CD4-positive, CD25-positive, alpha-beta regulatory T cell (primary cell): Measurements from ENCODE around the gene ADRB1. TPM values are rescaled to one million over a fixed set of nuclear protein-coding genes. Genes with fewer than 3 reads are reported as not detected.

Experiments used
- ATAC-seq, 2 donors: fragments of 150-1000 bp; cut with Tn5 transposase; one replicate each; pipeline ENCODE4 v1.10.0; 2021; ENCODE audit warnings: low read depth in 2 of 2, moderate number of reproducible peaks in 2 of 2, moderate library complexity in 1 of 2
- DNase-seq, 3 donors: peaks; one replicate each; pipeline versions ENCODE4 v3.0.0 to v3.0.0-alpha.2; 2012 to 2022; ENCODE audit warnings: mixed read lengths in 1 of 3
- H3K27ac ChIP-seq: one replicate; pipeline ENCODE4 v1.7.0; 2013; ENCODE audit warnings: mild to moderate bottlenecking, low read length; ENCODE audit not compliant: insufficient read depth, poor library complexity, severe bottlenecking
- H3K27me3 ChIP-seq: one replicate; pipeline ENCODE4 v1.7.0; 2013; ENCODE audit warnings: low read length; ENCODE audit not compliant: control insufficient read depth, insufficient read depth
- H3K36me3 ChIP-seq: one replicate; pipeline ENCODE4 v1.7.0; 2013; ENCODE audit warnings: mild to moderate bottlenecking, low read length, moderate library complexity; ENCODE audit not compliant: control insufficient read depth, insufficient read depth
- H3K4me1 ChIP-seq: 2 replicates; pipeline ENCODE4 v1.7.0; 2013; ENCODE audit warnings: mild to moderate bottlenecking, low read length; ENCODE audit not compliant: insufficient read depth, control insufficient read depth, poor library complexity, severe bottlenecking
- H3K4me3 ChIP-seq: one replicate; pipeline ENCODE4 v1.7.0; 2013; ENCODE audit warnings: low read depth, mild to moderate bottlenecking, low read length, moderate library complexity
- H3K9me3 ChIP-seq, 2 experiments: 1 replicate in 1 of 2; 2 replicates in 1 of 2; pipeline ENCODE4 v1.7.0; 2013; ENCODE audit warnings: low read length in 2 of 2, mild to moderate bottlenecking in 1 of 2, moderate library complexity in 1 of 2; ENCODE audit not compliant: control insufficient read depth in 2 of 2
- H3K27ac Mint-ChIP-seq, 3 donors: one replicate each; pipeline ENCODE4 v1.8.0; 2020 to 2022; ENCODE audit warnings: mild to moderate bottlenecking in 3 of 3, mixed read lengths in 3 of 3, moderate library complexity in 2 of 3
- H3K27me3 Mint-ChIP-seq: one replicate; pipeline ENCODE4 v1.8.0; 2022; ENCODE audit warnings: mild to moderate bottlenecking, mixed read lengths
- H3K36me3 Mint-ChIP-seq: one replicate; pipeline ENCODE4 v1.8.0; 2020; ENCODE audit warnings: mixed read lengths
- H3K4me1 Mint-ChIP-seq, 4 donors: one replicate each; pipeline ENCODE4 v1.8.0; 2020 to 2022; ENCODE audit warnings: mixed read lengths in 4 of 4, mild to moderate bottlenecking in 1 of 4
- H3K4me3 Mint-ChIP-seq, 4 donors: one replicate each; pipeline ENCODE4 v1.8.0; 2020 to 2022; ENCODE audit warnings: mild to moderate bottlenecking in 4 of 4, mixed read lengths in 4 of 4, moderate library complexity in 3 of 4
- H3K9me3 Mint-ChIP-seq, 7 donors: one replicate each; pipeline ENCODE4 v1.8.0; 2020 to 2022; ENCODE audit warnings: mixed read lengths in 7 of 7, mild to moderate bottlenecking in 3 of 7, moderate library complexity in 2 of 7
- polyA plus RNA-seq, 4 donors: library from polyadenylated mRNA; unstranded; fragments of 300-500 nt; fragmentation: Illumina TruSeq; gene quantifications; one replicate each; pipeline ENCODE4 v1.2.3, GENCODE V29; 2021
- total RNA-seq: library from RNA; stranded (reverse); gene quantifications from one replicate; pipeline ENCODE4 v1.2.3, GENCODE V29; 2022

ADRB1 gene
- total RNA-seq = 0.17 TPM
- polyA plus RNA-seq = not detected

DNA sequence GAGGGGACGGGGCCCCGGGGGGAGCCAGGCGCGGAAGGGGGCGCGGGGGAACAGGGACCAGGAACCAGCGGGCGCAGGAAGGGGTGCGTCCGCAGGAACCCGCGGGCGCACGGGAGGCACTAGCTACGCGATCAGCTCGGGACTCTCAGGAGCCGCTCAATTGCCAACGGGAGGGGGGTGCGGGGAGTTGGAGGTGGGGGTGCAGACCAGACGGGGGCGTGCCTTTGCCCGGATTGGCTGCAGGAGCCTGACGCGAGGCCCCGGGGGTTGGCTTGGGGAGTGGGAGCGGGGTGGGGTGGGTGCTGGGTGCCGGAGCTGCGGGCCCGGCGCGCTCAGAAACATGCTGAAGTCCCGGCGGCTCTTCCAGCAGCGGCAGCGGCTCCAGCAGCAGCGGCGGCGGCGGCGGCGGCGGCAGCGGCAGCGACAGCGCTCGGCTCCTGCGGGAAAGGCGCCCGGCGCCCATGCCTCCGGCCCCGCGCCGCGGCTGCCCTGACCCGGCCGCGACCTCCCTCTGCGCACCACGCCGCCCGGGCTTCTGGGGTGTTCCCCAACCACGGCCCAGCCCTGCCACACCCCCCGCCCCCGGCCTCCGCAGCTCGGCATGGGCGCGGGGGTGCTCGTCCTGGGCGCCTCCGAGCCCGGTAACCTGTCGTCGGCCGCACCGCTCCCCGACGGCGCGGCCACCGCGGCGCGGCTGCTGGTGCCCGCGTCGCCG lies at the start of gene ADRB1:
Gene ADRB1 (plus strand): TSS at position 335 of the 715 bp plus-strand sequence. CDS start 267 bp downstream, at position 602.
- peaks cover 19% of the 10 kb centered on the region for H3K4me1 ChIP-seq
- no peaks in the 10 kb centered on the region for H3K9me3 ChIP-seq
- Mint-ChIP-seq H3K36me3 (no peaks in the 10 kb centered on the region), H3K9me3 (peaks cover 0 to 4% (median 0%) of the 10 kb centered on the region in 7 donors), H3K4me1 (peaks cover 0 to 21% (median 3%) of the 10 kb centered on the region in 4 donors), H3K4me3 (peak within 1 kb of the TSS in 3 of 4 donors; percentile 7 to 74 (median 71)), H3K27ac (no peak within 1 kb of the TSS), H3K27me3 (peaks cover 60% of the 10 kb centered on the region)
- no peaks in the 10 kb centered on the region for H3K36me3 ChIP-seq
- no peak for ATAC-seq
- peaks cover 49% of the 10 kb centered on the region for H3K27me3 ChIP-seq
- peak in 1 of 3 donors; percentile 16 for DNase-seq
- H3K4me3 ChIP-seq = no peak within 1 kb of the TSS
- no peak within 1 kb of the TSS for H3K27ac ChIP-seq

DNA sequence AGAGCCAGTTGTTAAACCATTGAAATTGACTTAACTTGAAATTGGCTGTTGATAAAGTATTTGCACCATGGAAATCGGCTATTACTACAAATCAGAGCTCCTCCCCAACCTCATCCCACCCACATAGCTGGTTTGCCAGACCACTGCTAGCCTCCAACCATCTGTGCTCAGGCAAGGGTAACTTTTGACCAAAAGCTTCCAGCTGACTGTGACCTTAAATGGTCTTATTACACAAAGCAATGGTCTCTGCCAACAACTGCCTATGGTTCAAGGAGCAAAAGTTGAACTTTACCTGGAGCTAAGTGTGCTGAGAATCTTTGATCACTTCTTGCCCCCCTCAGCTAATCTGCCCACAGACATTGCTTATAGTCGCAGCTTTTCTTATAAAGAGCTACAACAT lies 48.5 kb upstream of the ADRB1 start:
- no peaks in the 10 kb centered on the region for H3K4me1 ChIP-seq
- H3K4me3 ChIP-seq = no peak overlapping the region
- H3K36me3 Mint-ChIP-seq = no peaks in the 10 kb centered on the region
- H3K4me1 Mint-ChIP-seq = peaks cover 0 to 11% (median 0%) of the 10 kb centered on the region in 4 donors
- H3K27me3 ChIP-seq = peaks cover 6% of the 10 kb centered on the region
- H3K27me3 Mint-ChIP-seq = peaks cover 36% of the 10 kb centered on the region
- H3K9me3 Mint-ChIP-seq = peaks cover 0 to 4% (median 0%) of the 10 kb centered on the region in 7 donors
- no peak overlapping the region for H3K27ac Mint-ChIP-seq
- no peak for ATAC-seq
- no peak for DNase-seq
- H3K27ac ChIP-seq = no peak overlapping the region
- H3K4me3 Mint-ChIP-seq = no peak overlapping the region
- H3K9me3 ChIP-seq = no peaks in the 10 kb centered on the region
- no peaks in the 10 kb centered on the region for H3K36me3 ChIP-seq

DNA sequence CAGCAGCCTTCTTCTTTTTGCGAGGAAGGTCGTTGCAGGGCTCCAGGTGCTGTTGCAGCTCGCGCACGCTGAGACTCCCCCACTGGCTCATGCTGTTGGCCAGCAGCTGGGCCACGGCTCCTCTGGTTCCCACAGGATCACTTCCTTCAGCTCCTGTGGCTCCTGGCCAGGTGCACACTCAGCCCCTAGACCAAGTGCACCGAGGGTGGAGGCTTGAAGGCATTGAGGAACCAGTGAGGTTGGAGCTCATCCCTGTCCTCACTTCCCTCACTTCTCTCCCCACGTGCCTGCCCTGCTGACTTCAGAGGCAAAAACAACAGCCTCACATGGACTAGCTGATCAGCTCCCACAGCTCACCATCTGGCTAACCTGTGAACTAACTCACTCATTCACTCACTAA lies 46.2 kb upstream of the ADRB1 start:
- H3K27me3 ChIP-seq = peaks cover 5% of the 10 kb centered on the region
- Mint-ChIP-seq H3K4me1 (peaks cover 0 to 11% (median 0%) of the 10 kb centered on the region in 4 donors), H3K27ac (no peak overlapping the region), H3K36me3 (no peaks in the 10 kb centered on the region), H3K4me3 (no peak overlapping the region), H3K9me3 (peaks cover 0 to 3% (median 0%) of the 10 kb centered on the region in 7 donors), H3K27me3 (peaks cover 39% of the 10 kb centered on the region)
- ATAC-seq (no peak), DNase-seq (no peak)
- H3K27ac ChIP-seq = no peak overlapping the region
- no peaks in the 10 kb centered on the region for H3K4me1 ChIP-seq
- no peaks in the 10 kb centered on the region for H3K36me3 ChIP-seq
- no peak overlapping the region for H3K4me3 ChIP-seq
- no peaks in the 10 kb centered on the region for H3K9me3 ChIP-seq

DNA sequence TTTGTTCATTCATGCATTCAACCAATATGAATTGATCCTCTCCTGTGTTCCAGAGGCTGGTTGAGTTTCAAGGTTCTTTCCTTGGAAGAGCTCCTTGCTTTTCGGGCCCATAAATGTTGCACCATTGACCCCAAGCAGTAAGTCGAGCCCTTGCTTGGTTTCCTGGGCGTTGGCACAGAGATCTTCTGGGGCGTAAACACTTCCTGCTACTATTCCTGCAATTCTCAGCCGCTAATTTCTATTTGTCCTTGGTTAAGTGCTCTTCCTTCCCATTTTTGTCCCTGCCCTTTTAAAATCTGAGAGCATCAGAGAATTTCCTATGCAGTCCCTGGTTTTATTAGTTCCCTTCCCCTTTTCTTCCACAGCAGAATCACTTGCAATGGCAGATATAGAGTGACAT lies 44.1 kb upstream of the ADRB1 start:
- H3K27ac ChIP-seq = no peak overlapping the region
- H3K4me1 ChIP-seq = no peaks in the 10 kb centered on the region
- no peak overlapping the region for H3K4me3 Mint-ChIP-seq
- H3K27me3 ChIP-seq = peaks cover 2% of the 10 kb centered on the region
- no peak overlapping the region for H3K27ac Mint-ChIP-seq
- no peak for DNase-seq
- peaks cover 47% of the 10 kb centered on the region for H3K27me3 Mint-ChIP-seq
- no peaks in the 10 kb centered on the region for H3K36me3 ChIP-seq
- peaks cover 0 to 3% (median 0%) of the 10 kb centered on the region in 7 donors for H3K9me3 Mint-ChIP-seq
- no peaks in the 10 kb centered on the region for H3K9me3 ChIP-seq
- H3K36me3 Mint-ChIP-seq = no peaks in the 10 kb centered on the region
- peaks cover 0 to 11% (median 0%) of the 10 kb centered on the region in 4 donors for H3K4me1 Mint-ChIP-seq
- no peak overlapping the region for H3K4me3 ChIP-seq
- ATAC-seq = no peak

DNA sequence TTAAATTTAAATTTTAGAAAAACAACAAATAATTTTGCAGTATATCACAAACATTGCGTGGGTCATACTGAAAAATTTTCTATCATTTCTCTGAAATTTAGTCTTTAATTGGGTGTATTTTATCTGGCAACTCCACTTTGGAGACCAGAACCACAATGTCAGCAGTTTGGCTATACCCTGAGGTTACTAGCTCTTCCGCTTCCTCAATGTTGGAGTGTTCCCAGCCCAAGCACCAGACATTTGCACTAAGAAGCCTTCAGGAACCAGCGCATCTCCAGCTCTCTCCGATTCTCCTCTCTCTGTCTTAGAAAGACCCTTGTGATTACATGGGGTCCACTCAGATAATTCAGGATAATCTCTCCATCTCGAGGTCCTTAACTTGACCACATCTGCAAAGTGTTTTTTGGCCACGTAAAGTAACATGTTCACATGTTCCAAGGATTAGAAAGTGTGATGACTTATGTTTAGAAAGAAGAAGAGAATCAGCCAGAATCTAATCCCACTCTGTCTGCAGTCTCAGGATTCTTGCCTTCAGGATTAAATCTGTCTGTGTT lies 43.1 kb upstream of the ADRB1 start:
- Mint-ChIP-seq H3K27ac (no peak overlapping the region), H3K36me3 (no peaks in the 10 kb centered on the region), H3K9me3 (peaks cover 0 to 5% (median 0%) of the 10 kb centered on the region in 7 donors), H3K4me3 (no peak overlapping the region), H3K27me3 (peaks cover 47% of the 10 kb centered on the region), H3K4me1 (peaks cover 0 to 11% (median 0%) of the 10 kb centered on the region in 4 donors)
- DNase-seq (no peak), ATAC-seq (no peak)
- Histone ChIP-seq H3K27ac (no peak overlapping the region), H3K27me3 (peaks cover under 1% of the 10 kb centered on the region), H3K9me3 (no peaks in the 10 kb centered on the region), H3K4me3 (no peak overlapping the region), H3K4me1 (no peaks in the 10 kb centered on the region), H3K36me3 (no peaks in the 10 kb centered on the region)

DNA sequence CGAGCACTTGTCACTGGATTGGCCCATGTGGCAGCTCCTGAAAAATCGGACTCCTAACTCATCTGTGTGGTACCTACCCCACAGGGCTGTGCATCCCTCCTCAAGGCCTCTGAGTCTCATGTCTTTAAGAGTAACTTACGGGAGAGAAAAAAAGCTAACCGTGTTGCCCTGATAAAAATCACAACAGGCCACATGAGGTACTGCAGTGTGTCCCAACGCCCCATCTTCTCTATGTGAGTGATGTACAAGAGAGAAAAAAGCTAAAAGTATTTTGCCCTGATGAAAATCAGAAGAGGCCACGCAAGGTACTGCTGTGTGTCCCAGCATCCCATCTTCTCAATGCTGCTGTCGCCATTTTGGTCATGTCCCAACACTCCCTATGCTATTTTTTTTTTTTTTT lies 41.2 kb upstream of the ADRB1 start:
- Mint-ChIP-seq H3K36me3 (no peaks in the 10 kb centered on the region), H3K9me3 (peaks cover 0 to 5% (median 0%) of the 10 kb centered on the region in 7 donors), H3K4me3 (no peak overlapping the region), H3K27ac (no peak overlapping the region), H3K4me1 (peaks cover 0 to 11% (median 0%) of the 10 kb centered on the region in 4 donors), H3K27me3 (peaks cover 37% of the 10 kb centered on the region)
- Histone ChIP-seq H3K27ac (no peak overlapping the region), H3K36me3 (no peaks in the 10 kb centered on the region), H3K27me3 (no peaks in the 10 kb centered on the region), H3K4me1 (no peaks in the 10 kb centered on the region), H3K4me3 (no peak overlapping the region), H3K9me3 (no peaks in the 10 kb centered on the region)
- ATAC-seq = no peak
- DNase-seq = no peak

DNA sequence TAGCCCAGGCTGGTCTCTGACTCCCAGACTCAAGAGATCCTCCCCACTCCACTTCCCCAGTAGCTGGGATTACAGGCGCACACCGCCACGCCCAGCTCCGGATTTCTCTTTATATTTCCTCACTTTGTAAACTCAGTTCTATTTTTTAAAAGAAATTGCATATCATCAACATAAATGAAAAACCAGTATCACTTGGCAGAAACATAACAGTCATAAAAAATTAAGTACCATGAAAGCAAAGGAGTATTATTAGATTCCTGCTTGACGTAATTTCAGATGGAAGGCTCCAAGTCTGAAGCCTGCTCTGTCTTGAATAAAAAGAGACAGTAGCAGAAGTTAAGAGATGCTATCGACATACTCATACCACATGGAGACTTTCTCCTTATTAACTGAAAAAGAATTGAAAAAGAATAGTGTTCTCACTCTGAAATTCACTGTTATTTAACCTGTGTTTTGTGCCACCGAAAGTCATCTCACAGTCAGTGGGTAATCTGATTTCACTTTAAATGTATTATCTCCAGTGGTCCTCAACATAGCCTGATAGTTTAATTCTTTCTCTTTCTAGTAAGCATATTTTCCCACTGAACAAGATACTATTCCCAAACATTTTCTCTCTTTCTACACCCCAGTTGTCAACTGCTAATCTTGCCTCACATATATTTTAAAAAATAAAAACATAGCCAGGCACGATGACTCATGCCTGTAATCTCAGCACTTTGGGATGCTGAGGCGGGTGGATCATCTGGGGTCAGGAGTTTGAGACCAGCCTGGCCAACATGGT lies 40.3 kb upstream of the ADRB1 start:
- no peak overlapping the region for H3K4me3 ChIP-seq
- Mint-ChIP-seq H3K4me3 (no peak overlapping the region), H3K9me3 (peaks cover 0 to 5% (median 0%) of the 10 kb centered on the region in 7 donors), H3K27ac (no peak overlapping the region), H3K27me3 (peaks cover 30% of the 10 kb centered on the region), H3K36me3 (no peaks in the 10 kb centered on the region), H3K4me1 (peaks cover 0 to 11% (median 0%) of the 10 kb centered on the region in 4 donors)
- DNase-seq = no peak
- no peaks in the 10 kb centered on the region for H3K27me3 ChIP-seq
- H3K27ac ChIP-seq = no peak overlapping the region
- H3K36me3 ChIP-seq = no peaks in the 10 kb centered on the region
- no peaks in the 10 kb centered on the region for H3K4me1 ChIP-seq
- H3K9me3 ChIP-seq = no peaks in the 10 kb centered on the region
- no peak for ATAC-seq
